H9 (cell line): ENCODE results near the gene COL4A6. TPM values are rescaled to one million over a fixed set of nuclear protein-coding genes. Genes with fewer than 3 reads are reported as not detected.

Source experiments
- DNase-seq: peaks from one replicate; pipeline ENCODE4 v3.0.0-alpha.2; 2017
- H2AFZ ChIP-seq: one replicate; pipeline ENCODE4 v1.6.1; 2013; ENCODE audit warnings: mild to moderate bottlenecking, low read length, control low read depth, moderate library complexity
- H2AK5ac ChIP-seq: 2 replicates; pipeline ENCODE4 v1.6.1; 2013; ENCODE audit warnings: low read length, control low read depth, mixed read lengths; ENCODE audit not compliant: insufficient read length
- H2BK120ac ChIP-seq: one replicate; pipeline ENCODE4 v1.6.1; 2013; ENCODE audit warnings: low read depth, mild to moderate bottlenecking, low read length, control low read depth, inconsistent platforms; ENCODE audit not compliant: poor library complexity, severe bottlenecking
- H2BK12ac ChIP-seq: 2 replicates; pipeline ENCODE4 v1.6.1; 2013; ENCODE audit warnings: low read length, control low read depth, mixed read lengths, low read depth; ENCODE audit not compliant: insufficient read length
- H2BK15ac ChIP-seq: 2 replicates; pipeline ENCODE4 v1.6.1; 2013; ENCODE audit warnings: low read depth, low read length, control low read depth
- H2BK20ac ChIP-seq: one replicate; pipeline ENCODE4 v1.6.1; 2013; ENCODE audit warnings: low read depth, mild to moderate bottlenecking, low read length, control low read depth, inconsistent platforms; ENCODE audit not compliant: poor library complexity, severe bottlenecking
- H2BK5ac ChIP-seq: 2 replicates; pipeline ENCODE4 v1.6.1; 2013; ENCODE audit warnings: low read length, control low read depth, mixed read lengths; ENCODE audit not compliant: insufficient read length
- H3K14ac ChIP-seq: 2 replicates; pipeline ENCODE4 v1.6.1; 2013; ENCODE audit warnings: low read length, control low read depth; ENCODE audit not compliant: insufficient read depth
- H3K18ac ChIP-seq: 2 replicates; pipeline ENCODE4 v1.6.1; 2013; ENCODE audit warnings: low read depth, mild to moderate bottlenecking, mixed read lengths, low read length, control low read depth; ENCODE audit not compliant: insufficient read length
- H3K23ac ChIP-seq: 2 replicates; pipeline ENCODE4 v1.6.1; 2013; ENCODE audit warnings: low read length, control low read depth, mixed read lengths, low read depth; ENCODE audit not compliant: insufficient read length
- H3K23me2 ChIP-seq: 2 replicates; pipeline ENCODE4 v1.6.1; 2013; ENCODE audit warnings: low read depth, mild to moderate bottlenecking, mixed read lengths, low read length, control low read depth; ENCODE audit not compliant: insufficient read length, poor library complexity, severe bottlenecking
- H3K27ac ChIP-seq: 2 replicates; pipeline ENCODE4 v1.5.1; 2013; ENCODE audit warnings: low read length, control low read depth, mixed read lengths, low read depth; ENCODE audit not compliant: insufficient read length
- H3K27me3 ChIP-seq: 2 replicates; pipeline ENCODE4 v1.6.1; 2013; ENCODE audit warnings: low read length, control low read depth, inconsistent platforms; ENCODE audit not compliant: insufficient read depth
- H3K4ac ChIP-seq: 2 replicates; pipeline ENCODE4 v1.6.1; 2013; ENCODE audit warnings: low read depth, mild to moderate bottlenecking, control low read depth, inconsistent platforms, low read length, moderate library complexity
- H3K4me1 ChIP-seq: 2 replicates; pipeline ENCODE4 v1.6.1; 2013; ENCODE audit warnings: low read length, control low read depth, inconsistent platforms; ENCODE audit not compliant: insufficient read depth
- H3K4me2 ChIP-seq: 2 replicates; pipeline ENCODE4 v1.6.1; 2013; ENCODE audit warnings: low read length, control low read depth, mixed read lengths; ENCODE audit not compliant: insufficient read length, insufficient read depth
- H3K56ac ChIP-seq: 2 replicates; pipeline ENCODE4 v1.6.1; 2013; ENCODE audit warnings: low read depth, mild to moderate bottlenecking, mixed read lengths, low read length, control low read depth; ENCODE audit not compliant: insufficient read length
- H3K79me1 ChIP-seq: 2 replicates; pipeline ENCODE4 v1.6.1; 2013; ENCODE audit warnings: low read depth, mild to moderate bottlenecking, moderate library complexity, low read length, control low read depth, inconsistent platforms; ENCODE audit not compliant: insufficient read depth, poor library complexity, severe bottlenecking
- H3K79me2 ChIP-seq: 2 replicates; pipeline ENCODE4 v1.6.1; 2013; ENCODE audit warnings: low read length, control low read depth, inconsistent platforms; ENCODE audit not compliant: insufficient read depth
- H3K9ac ChIP-seq: 2 replicates; pipeline ENCODE4 v1.6.1; 2013; ENCODE audit warnings: low read length, control low read depth, mixed read lengths; ENCODE audit not compliant: insufficient read length; ENCODE audit errors: extremely low read depth
- H3K9me3 ChIP-seq: one replicate; pipeline ENCODE4 v1.6.1; 2013; ENCODE audit warnings: low read depth, low read length, inconsistent platforms; ENCODE audit not compliant: control insufficient read depth
- H3T11ph ChIP-seq: one replicate; pipeline ENCODE4 v1.6.1; 2013; ENCODE audit warnings: mild to moderate bottlenecking, low read length, control low read depth, inconsistent platforms
- H4K20me1 ChIP-seq: one replicate; pipeline ENCODE4 v1.6.1; 2013; ENCODE audit not compliant: control insufficient read depth, insufficient read length, insufficient read depth
- H4K5ac ChIP-seq: 2 replicates; pipeline ENCODE4 v1.6.1; 2013; ENCODE audit warnings: low read depth, mild to moderate bottlenecking, mixed read lengths, low read length, control low read depth; ENCODE audit not compliant: insufficient read length
- H4K8ac ChIP-seq: replicated peaks from 2 replicates; pipeline ENCODE4 v1.6.1; 2013; ENCODE audit warnings: low read length, control low read depth, mixed read lengths, low read depth; ENCODE audit not compliant: insufficient read length
- H4K91ac ChIP-seq: 2 replicates; pipeline ENCODE4 v1.6.1; 2013; ENCODE audit warnings: low read depth, mild to moderate bottlenecking, moderate library complexity, mixed read lengths, low read length, control low read depth; ENCODE audit not compliant: insufficient read length
- H3K27ac Mint-ChIP-seq, 3 experiments: 2 replicates in 2 of 3; 3 replicates in 1 of 3; pipeline ENCODE4 v1.8.0; 2020 to 2021; ENCODE audit warnings: mixed read lengths in 3 of 3, mild to moderate bottlenecking in 1 of 3, moderate library complexity in 1 of 3
- H3K27me3 Mint-ChIP-seq: 2 replicates; pipeline ENCODE4 v1.8.0; 2021; ENCODE audit warnings: low read depth, mild to moderate bottlenecking, moderate library complexity, mixed read lengths
- H3K36me3 Mint-ChIP-seq, 3 experiments: 2 replicates in 2 of 3; 3 replicates in 1 of 3; pipeline ENCODE4 v1.8.0; 2020 to 2021; ENCODE audit warnings: low read depth in 3 of 3, mixed read lengths in 3 of 3; ENCODE audit not compliant: insufficient read depth in 1 of 3
- H3K4me1 Mint-ChIP-seq, 2 experiments: 2 replicates each; pipeline ENCODE4 v1.8.0; 2020; ENCODE audit warnings: mixed read lengths in 2 of 2
- H3K4me3 Mint-ChIP-seq, 2 experiments: 2 replicates in 1 of 2; 3 replicates in 1 of 2; pipeline ENCODE4 v1.8.0; 2020 to 2021; ENCODE audit warnings: mild to moderate bottlenecking in 2 of 2, mixed read lengths in 2 of 2, moderate library complexity in 1 of 2
- H3K9me3 Mint-ChIP-seq, 2 experiments: 2 replicates in 1 of 2; 3 replicates in 1 of 2; pipeline ENCODE4 v1.8.0; 2020; ENCODE audit warnings: mild to moderate bottlenecking in 2 of 2, mixed read lengths in 2 of 2, moderate library complexity in 1 of 2
- CTCF ChIP-seq: fragments of 200-600 bp; sonication (generic); conservative IDR thresholded peaks from 3 replicates; pipeline ENCODE4 v1.8.0; 2021; ENCODE audit warnings: antibody characterized with exemption, mild to moderate bottlenecking
- WGBS: extraction: QIAGEN DNeasy Blood & Tissue Kit; methylation state at CpG from one replicate; pipeline ENCODE4 v1.1.7; 2013; ENCODE audit warnings: missing lambda C conversion rate, low lambda C conversion rate, mixed read lengths; ENCODE audit not compliant: insufficient read length; ENCODE audit errors: extremely low coverage; 5-methylcytosine and 5-hydroxymethylcytosine counted together
- total RNA-seq: library from RNA; stranded (reverse); gene quantifications from 2 replicates; pipeline ENCODE4 v1.2.1, GENCODE V29; 2021

Gene COL4A6
- total RNA-seq, 1 experiment from 2014 or later = 16.7 TPM

GRCh38 chrX:108299704-108300103 lies 138.5 kb downstream of the COL4A6 start:
- Mint-ChIP-seq H3K27ac (peak overlapping the region; percentile 85 to 95 (median 92); a peak in 4 of 7 replicates), H3K27me3 (no peaks in the 10 kb centered on the region), H3K9me3 (no peaks in the 10 kb centered on the region; a peak in 1 of 5 replicates), H3K4me3 (no peak overlapping the region), H3K4me1 (peaks cover 24 to 25% of the 10 kb centered on the region in 2 experiments), H3K36me3 (peaks cover 0 to 5% (median 0%) of the 10 kb centered on the region in 3 experiments; a peak in 2 of 7 replicates)
- no peak overlapping the region for H3T11ph ChIP-seq
- H3K27me3 ChIP-seq = no peaks in the 10 kb centered on the region
- no peak for DNase-seq
- no peaks in the 10 kb centered on the region for H4K20me1 ChIP-seq
- H3K4ac ChIP-seq = no peak overlapping the region
- H3K23ac ChIP-seq = no peak overlapping the region
- H4K91ac ChIP-seq = no peak overlapping the region
- no peak overlapping the region for H2BK12ac ChIP-seq
- WGBS = no CpG with 5 or more reads among the region's 1 CpG
- no peak overlapping the region for H2BK120ac ChIP-seq
- no peak overlapping the region for H2BK20ac ChIP-seq
- peaks cover 7% of the 10 kb centered on the region; the same call in 1 of the 2 replicates for H3K4me1 ChIP-seq
- no peak overlapping the region for H3K27ac ChIP-seq
- no peak overlapping the region for H2AK5ac ChIP-seq
- no peaks in the 10 kb centered on the region for H3K79me1 ChIP-seq
- no peaks in the 10 kb centered on the region for H3K9me3 ChIP-seq
- H3K9ac ChIP-seq = no peak overlapping the region
- H3K4me2 ChIP-seq = no peak overlapping the region
- no peak overlapping the region for H2AFZ ChIP-seq
- H4K5ac ChIP-seq = no peak overlapping the region
- no peak for TF ChIP-seq CTCF
- no peak overlapping the region for H3K56ac ChIP-seq
- no peak overlapping the region for H3K14ac ChIP-seq
- no peaks in the 10 kb centered on the region for H3K23me2 ChIP-seq
- no peak overlapping the region for H3K18ac ChIP-seq
- no peak overlapping the region for H4K8ac ChIP-seq
- H2BK15ac ChIP-seq = no peak overlapping the region
- H3K79me2 ChIP-seq = no peaks in the 10 kb centered on the region
- H2BK5ac ChIP-seq = no peak overlapping the region
